Astrocyte (in vitro differentiated cells and primary cell): ENCODE measurements around the gene SRP9.

Experiments
- CTCF ChIP-seq: IDR thresholded peaks from 2 replicates; pipeline ENCODE4 v1.5.1; 2011; ENCODE audit warnings: low read depth, mild to moderate bottlenecking, inconsistent platforms, low read length, moderate library complexity; ENCODE audit not compliant: insufficient read depth
- EZH2 ChIP-seq: IDR thresholded peaks from 2 replicates; pipeline ENCODE4 v1.6.1; 2012; ENCODE audit warnings: mild to moderate bottlenecking, low read length, inconsistent platforms; ENCODE audit not compliant: insufficient read depth

DNA sequence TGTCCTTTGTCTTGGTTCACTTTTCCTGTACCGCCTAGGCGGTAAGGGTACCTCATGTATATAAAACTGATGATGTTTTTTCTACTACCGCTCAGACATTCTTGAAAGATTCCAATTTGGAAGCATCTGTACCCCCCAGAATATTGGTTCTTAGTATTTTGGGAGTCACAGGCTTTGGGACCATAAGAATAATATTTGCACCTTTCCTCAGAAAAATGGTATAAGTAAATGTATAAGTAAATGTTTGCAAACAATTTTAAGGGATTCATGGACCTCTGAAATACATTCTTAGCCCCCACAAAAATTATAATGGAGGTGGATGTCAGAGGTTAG is 677 bp downstream of the SRP9 start:
- no peak for TF ChIP-seq EZH2
- no peak for TF ChIP-seq CTCF
